OCI-LY1 (cell line): ENCODE results near the gene PXYLP1.

Experiments
- H2AFZ ChIP-seq: fragments of 200-600 bp; sonication (generic), shearing (Covaris generic); 2 replicates; pipeline ENCODE4 v1.6.0; 2014; ENCODE audit warnings: antibody characterized with exemption, mild to moderate bottlenecking, low read length
- H3F3A ChIP-seq: fragments of 200-600 bp; sonication (generic), shearing (Covaris generic); 2 replicates; pipeline ENCODE4 v1.6.0; 2014; ENCODE audit warnings: mild to moderate bottlenecking, antibody characterized with exemption, low read length, moderate library complexity; ENCODE audit not compliant: insufficient read depth
- H3K27ac ChIP-seq: fragments of 200-600 bp; sonication (generic); 2 replicates; pipeline ENCODE4 v1.5.1; 2014; ENCODE audit warnings: low read length, mixed run types, mild to moderate bottlenecking, low read depth; ENCODE audit not compliant: poor library complexity, severe bottlenecking
- H3K27me3 ChIP-seq: fragments of 200-600 bp; sonication (generic); 2 replicates; pipeline ENCODE4 v1.6.0; 2014; ENCODE audit warnings: antibody characterized with exemption, mild to moderate bottlenecking, low read length, moderate library complexity; ENCODE audit not compliant: insufficient read depth
- H3K36me3 ChIP-seq: fragments of 200-600 bp; sonication (generic); 2 replicates; pipeline ENCODE4 v1.6.1; 2014; ENCODE audit warnings: mild to moderate bottlenecking, antibody characterized with exemption, low read length, moderate library complexity, mixed read lengths; ENCODE audit not compliant: insufficient read depth
- H3K4me1 ChIP-seq: fragments of 200-600 bp; sonication (generic); 2 replicates; pipeline ENCODE4 v1.5.1; 2014; ENCODE audit warnings: mild to moderate bottlenecking, low read length, moderate library complexity; ENCODE audit not compliant: insufficient read depth, severe bottlenecking
- H3K4me2 ChIP-seq: fragments of 200-600 bp; sonication (generic), shearing (Covaris generic); 2 replicates; pipeline ENCODE4 v1.6.1; 2014; ENCODE audit warnings: low read length
- H3K4me3 ChIP-seq: fragments of 200-600 bp; sonication (generic); 2 replicates; pipeline ENCODE4 v1.5.1; 2014; ENCODE audit warnings: low read length, low read depth, mild to moderate bottlenecking, mixed read lengths; ENCODE audit not compliant: poor library complexity, severe bottlenecking
- H3K79me2 ChIP-seq: fragments of 200-600 bp; shearing (Covaris generic); 2 replicates; pipeline ENCODE4 v1.6.1; 2016; ENCODE audit warnings: mixed run types, low read length, mixed read lengths; ENCODE audit not compliant: insufficient read depth
- H3K9ac ChIP-seq: fragments of 200-600 bp; sonication (generic), shearing (Covaris generic); 2 replicates; pipeline ENCODE4 v1.6.1; 2014; ENCODE audit warnings: mild to moderate bottlenecking, low read length, mixed read lengths
- H3K9me2 ChIP-seq: fragments of 200-600 bp; sonication (generic), shearing (Covaris generic); 2 replicates; pipeline ENCODE4 v1.6.1; 2014; ENCODE audit warnings: low read depth, mild to moderate bottlenecking, low read length, mixed read lengths
- H3K9me3 ChIP-seq: fragments of 200-600 bp; shearing (Covaris generic); 2 replicates; pipeline ENCODE4 v1.6.1; 2014; ENCODE audit warnings: low read length, mixed read lengths
- H4K20me1 ChIP-seq: fragments of 200-600 bp; sonication (generic), shearing (Covaris generic); 2 replicates; pipeline ENCODE4 v1.6.0; 2016; ENCODE audit warnings: mild to moderate bottlenecking, low read length; ENCODE audit not compliant: insufficient read depth
- CTCF ChIP-seq: fragments of 200-600 bp; sonication (generic), shearing (Covaris generic); IDR thresholded peaks from 2 replicates; pipeline ENCODE4 v1.5.1; 2017; ENCODE audit warnings: mild to moderate bottlenecking, antibody characterized with exemption, low read length, moderate library complexity, mixed read lengths
- EZH2 ChIP-seq: fragments of 200-600 bp; sonication (generic), shearing (Covaris generic); IDR thresholded peaks from 2 replicates; pipeline ENCODE4 v1.8.0; 2017; ENCODE audit warnings: borderline replicate concordance, mixed run types, mild to moderate bottlenecking, antibody characterized with exemption, low read length, moderate library complexity, mixed read lengths

Gene PXYLP1

GRCh38 chr3:141271279-141272030, 39.8 kb downstream of the PXYLP1 start:
- Histone ChIP-seq H3K36me3 (no peaks in the 10 kb centered on the region), H3K4me2 (no peak overlapping the region), H3K9me3 (no peaks in the 10 kb centered on the region), H3K79me2 (no peaks in the 10 kb centered on the region), H3K27ac (no peak overlapping the region), H4K20me1 (no peaks in the 10 kb centered on the region), H3F3A (no peaks in the 10 kb centered on the region), H3K9me2 (no peaks in the 10 kb centered on the region), H3K27me3 (no peaks in the 10 kb centered on the region), H3K9ac (no peak overlapping the region), H2AFZ (no peak overlapping the region), H3K4me1 (peaks cover 11% of the 10 kb centered on the region), H3K4me3 (no peak overlapping the region)
- no peak for TF ChIP-seq EZH2
- TF ChIP-seq CTCF = no peak

GRCh38 chr3:141272906-141273662, 41.5 kb downstream of the PXYLP1 start:
- Histone ChIP-seq H3K4me1 (no peaks in the 10 kb centered on the region), H3K27me3 (no peaks in the 10 kb centered on the region), H3K27ac (no peak overlapping the region), H3K4me3 (no peak overlapping the region), H3K9ac (no peak overlapping the region), H3K79me2 (no peaks in the 10 kb centered on the region), H3K36me3 (no peaks in the 10 kb centered on the region), H4K20me1 (no peaks in the 10 kb centered on the region), H3K4me2 (no peak overlapping the region), H3K9me3 (no peaks in the 10 kb centered on the region), H3F3A (no peaks in the 10 kb centered on the region), H3K9me2 (no peaks in the 10 kb centered on the region), H2AFZ (no peak overlapping the region)
- no peak for TF ChIP-seq EZH2
- TF ChIP-seq CTCF = no peak

GRCh38 chr3:141273700-141274410, 42.2 kb downstream of the PXYLP1 start:
- no peak overlapping the region for H3K4me2 ChIP-seq

More at GRCh38 chr3:141273700-141274410, 42.2 kb downstream of the PXYLP1 start:
- no peaks in the 10 kb centered on the region for H3K9me3 ChIP-seq
- H3K79me2 ChIP-seq = no peaks in the 10 kb centered on the region
- H3K4me3 ChIP-seq = no peak overlapping the region
- H3K4me1 ChIP-seq = no peaks in the 10 kb centered on the region
- H3K9me2 ChIP-seq = no peaks in the 10 kb centered on the region
- no peaks in the 10 kb centered on the region for H3K36me3 ChIP-seq
- no peaks in the 10 kb centered on the region for H3K27me3 ChIP-seq
- H3K27ac ChIP-seq = no peak overlapping the region
- no peaks in the 10 kb centered on the region for H3F3A ChIP-seq
- H4K20me1 ChIP-seq = no peaks in the 10 kb centered on the region
- TF ChIP-seq CTCF (no peak), EZH2 (no peak)
- no peak overlapping the region for H2AFZ ChIP-seq
- H3K9ac ChIP-seq = no peak overlapping the region
